Rectal smooth muscle tissue (tissue), 1 donor: Measurements from ENCODE around the gene GRM7.

Source experiments
- H3K27ac ChIP-seq: one replicate; pipeline ENCODE4 v1.7.0; 2013; ENCODE audit warnings: low read depth, low read length, inconsistent platforms
- H3K27me3 ChIP-seq: one replicate; pipeline ENCODE4 v1.7.0; 2013; ENCODE audit warnings: low read length; ENCODE audit not compliant: control insufficient read depth, insufficient read depth
- H3K36me3 ChIP-seq: one replicate; pipeline ENCODE4 v1.7.0; 2013; ENCODE audit warnings: low read length; ENCODE audit not compliant: control insufficient read depth, insufficient read depth
- H3K4me1 ChIP-seq: one replicate; pipeline ENCODE4 v1.7.0; 2013; ENCODE audit warnings: low read length; ENCODE audit not compliant: control insufficient read depth, insufficient read depth
- H3K4me3 ChIP-seq: one replicate; pipeline ENCODE4 v1.7.0; 2013; ENCODE audit warnings: low read length
- H3K9ac ChIP-seq: one replicate; pipeline ENCODE4 v1.7.0; 2013; ENCODE audit warnings: low read length

GRM7 gene

GRCh38 chr3:7209098-7209497 is 348.2 kb downstream of the GRM7 start:
- H3K36me3 ChIP-seq: no peaks in the 10 kb centered on the region
- no peaks in the 10 kb centered on the region for H3K27me3 ChIP-seq
- no peaks in the 10 kb centered on the region for H3K4me1 ChIP-seq
- H3K4me3 ChIP-seq: no peak overlapping the region
- no peak overlapping the region for H3K27ac ChIP-seq
- H3K9ac ChIP-seq: no peak overlapping the region

- H3K4me3 ChIP-seq: no peak overlapping the region
Measured at GRCh38 chr3:7211740-7212139, 350.8 kb downstream of the GRM7 start.

GRCh38 chr3:7215706-7216105 is 354.8 kb downstream of the GRM7 start:
- Histone ChIP-seq H3K36me3 (no peaks in the 10 kb centered on the region), H3K4me1 (no peaks in the 10 kb centered on the region), H3K27ac (no peak overlapping the region), H3K9ac (no peak overlapping the region), H3K27me3 (no peaks in the 10 kb centered on the region), H3K4me3 (no peak overlapping the region)

More at GRCh38 chr3:7211740-7212139, 350.8 kb downstream of the GRM7 start:
- Histone ChIP-seq H3K9ac (no peak overlapping the region), H3K27ac (no peak overlapping the region), H3K4me1 (no peaks in the 10 kb centered on the region), H3K27me3 (no peaks in the 10 kb centered on the region), H3K36me3 (no peaks in the 10 kb centered on the region)

- no peak overlapping the region for H3K4me3 ChIP-seq
- H3K36me3 ChIP-seq: no peaks in the 10 kb centered on the region
- H3K4me1 ChIP-seq: no peaks in the 10 kb centered on the region
- H3K27me3 ChIP-seq: no peaks in the 10 kb centered on the region
- H3K27ac ChIP-seq: no peak overlapping the region
- no peak overlapping the region for H3K9ac ChIP-seq
Measured at GRCh38 chr3:7226393-7226792, 365.5 kb downstream of the GRM7 start.

GRCh38 chr3:7238565-7239295 is 377.8 kb downstream of the GRM7 start:
- no peak overlapping the region for H3K4me3 ChIP-seq
- no peak overlapping the region for H3K27ac ChIP-seq
- H3K4me1 ChIP-seq: no peaks in the 10 kb centered on the region
- H3K9ac ChIP-seq: no peak overlapping the region
- H3K27me3 ChIP-seq: no peaks in the 10 kb centered on the region
- H3K36me3 ChIP-seq: no peaks in the 10 kb centered on the region

- Histone ChIP-seq H3K27ac (no peak overlapping the region), H3K27me3 (no peaks in the 10 kb centered on the region), H3K4me3 (no peak overlapping the region), H3K4me1 (no peaks in the 10 kb centered on the region), H3K36me3 (no peaks in the 10 kb centered on the region), H3K9ac (no peak overlapping the region)
Measured at GRCh38 chr3:7241584-7242302, 380.8 kb downstream of the GRM7 start.

- no peak overlapping the region for H3K4me3 ChIP-seq
- no peaks in the 10 kb centered on the region for H3K27me3 ChIP-seq
- H3K36me3 ChIP-seq: no peaks in the 10 kb centered on the region
- H3K4me1 ChIP-seq: no peaks in the 10 kb centered on the region
- no peak overlapping the region for H3K27ac ChIP-seq
- no peak overlapping the region for H3K9ac ChIP-seq
Measured at GRCh38 chr3:7242303-7242635, 381.4 kb downstream of the GRM7 start.

- Histone ChIP-seq H3K27ac (no peak overlapping the region), H3K9ac (no peak overlapping the region), H3K27me3 (no peaks in the 10 kb centered on the region), H3K36me3 (no peaks in the 10 kb centered on the region), H3K4me1 (no peaks in the 10 kb centered on the region), H3K4me3 (no peak overlapping the region)
Measured at GRCh38 chr3:7249493-7250076, 388.7 kb downstream of the GRM7 start.

- Histone ChIP-seq H3K4me1 (no peaks in the 10 kb centered on the region), H3K4me3 (no peak overlapping the region), H3K36me3 (no peaks in the 10 kb centered on the region), H3K9ac (no peak overlapping the region), H3K27me3 (no peaks in the 10 kb centered on the region), H3K27ac (no peak overlapping the region)
Measured at GRCh38 chr3:7254251-7254650, 393.3 kb downstream of the GRM7 start.

GRCh38 chr3:7260975-7261374 is 400.1 kb downstream of the GRM7 start:
- Histone ChIP-seq H3K9ac (no peak overlapping the region), H3K27me3 (no peaks in the 10 kb centered on the region), H3K36me3 (no peaks in the 10 kb centered on the region), H3K27ac (no peak overlapping the region), H3K4me3 (no peak overlapping the region), H3K4me1 (no peaks in the 10 kb centered on the region)

GRCh38 chr3:7263347-7264195 is 402.7 kb downstream of the GRM7 start:
- Histone ChIP-seq H3K27ac (no peak overlapping the region), H3K9ac (no peak overlapping the region), H3K36me3 (no peaks in the 10 kb centered on the region), H3K4me1 (no peaks in the 10 kb centered on the region), H3K27me3 (no peaks in the 10 kb centered on the region), H3K4me3 (no peak overlapping the region)

- no peaks in the 10 kb centered on the region for H3K4me1 ChIP-seq
- H3K27ac ChIP-seq: no peak overlapping the region
- no peak overlapping the region for H3K4me3 ChIP-seq
- no peaks in the 10 kb centered on the region for H3K27me3 ChIP-seq
- no peaks in the 10 kb centered on the region for H3K36me3 ChIP-seq
- no peak overlapping the region for H3K9ac ChIP-seq
Measured at GRCh38 chr3:7264196-7264526, 403.2 kb downstream of the GRM7 start.
